Heart left ventricle (tissue), 16 donors: ENCODE results near the gene HMGA1. TPM values are rescaled to one million over a fixed set of nuclear protein-coding genes. Genes with fewer than 3 reads are reported as not detected.

Experiments used
- ATAC-seq, 4 donors: fragments of 200-7000 bp; cut with Tn5 transposase; one replicate each; pipeline ENCODE4 v1.9.1; 2020 to 2022; ENCODE audit warnings: moderate library complexity in 4 of 4, mild to moderate bottlenecking in 3 of 4, moderate number of reproducible peaks in 1 of 4
- DNase-seq, 5 donors: peaks; one replicate each; pipeline ENCODE4 v3.0.0-alpha.2; 2020
- H3K27ac ChIP-seq, 12 donors: fragments of 200-600 bp; sonication (generic) in 4 of 12; one replicate each; pipeline versions ENCODE4 v1.5.0 to v1.8.0; 2016 to 2022; ENCODE audit warnings: mild to moderate bottlenecking in 2 of 12
- H3K27me3 ChIP-seq, 9 donors: fragments of 200-600 bp; sonication (generic) in 2 of 9; one replicate each; pipeline versions ENCODE4 v1.5.1 to v1.8.0; 2016 to 2022; ENCODE audit warnings: mild to moderate bottlenecking in 3 of 9
- H3K36me3 ChIP-seq, 9 donors: fragments of 200-600 bp; sonication (generic) in 2 of 9; one replicate each; pipeline versions ENCODE4 v1.5.0 to v1.8.0; 2018 to 2022; ENCODE audit warnings: mild to moderate bottlenecking in 2 of 9
- H3K4me1 ChIP-seq, 12 donors: fragments of 200-600 bp; sonication (generic) in 4 of 12; one replicate each; pipeline versions ENCODE4 v1.5.0 to v1.8.0; 2016 to 2022; ENCODE audit warnings: mild to moderate bottlenecking in 3 of 12
- H3K4me3 ChIP-seq, 12 donors: fragments of 200-600 bp; sonication (generic) in 4 of 12; one replicate each; pipeline versions ENCODE4 v1.5.0 to v1.8.0; 2017 to 2022; ENCODE audit warnings: mild to moderate bottlenecking in 9 of 12, moderate library complexity in 4 of 12
- H3K9me3 ChIP-seq, 12 donors: fragments of 200-600 bp; sonication (generic) in 4 of 12; one replicate each; pipeline versions ENCODE4 v1.5.0 to v1.8.0; 2016 to 2022; ENCODE audit warnings: mild to moderate bottlenecking in 1 of 12
- POLR2A ChIP-seq, 2 donors: fragments of 450-650 bp; IDR thresholded peaks; one replicate each; pipeline ENCODE4 v1.6.1; 2017; ENCODE audit warnings: antibody characterized with exemption in 2 of 2, mild to moderate bottlenecking in 2 of 2, moderate library complexity in 2 of 2
- WGBS, 4 donors: extraction: QIAGEN DNeasy Blood & Tissue Kit in 2 of 4; methylation state at CpG; one replicate each; pipeline versions ENCODE4 v1.1.5 to v1.1.7; 2013 to 2018; 5-methylcytosine and 5-hydroxymethylcytosine counted together
- intact Hi-C, 10 donors: fragments of 100-400 bp; cut with DNase I; formaldehyde crosslinking; loops; one replicate each; pipeline versions ENCODE4 v1.11.1 to v1.14.2; 2022
- polyA plus RNA-seq, 2 donors: library from polyadenylated mRNA; stranded (reverse); fragments of 200-250 nt; gene quantifications; one replicate each; pipeline ENCODE4 v1.2.3, GENCODE V29; 2013
- total RNA-seq, 9 donors: library from RNA; depleted of rRNA in 2 of 9; stranded (reverse); fragments of >200 nt in 2 of 9; fragmentation: NEBNext Ultra II Directional in 3 of 9; extraction: Animal tissue kit (Norgen Biotek cat#: 25700) in 3 of 9; gene quantifications; one replicate each; pipeline versions ENCODE4 v1.1.0 to v1.2.4, GENCODE V29; 2016 to 2023
- TF ChIP-seq, protein P1 (sequence below), 12 donors: fragments of 200-600 bp; sonication (generic) in 4 of 12; IDR thresholded peaks; one replicate each; pipeline versions ENCODE4 v1.5.0 to v1.8.0; 2018 to 2022; ENCODE audit warnings: antibody characterized with exemption in 12 of 12, mild to moderate bottlenecking in 5 of 12
- donor health status: ischemic (EF 13 %, LVEDD 7.1; RV severe dilation, severe dysfunction).
- donor health status: healthy with polysubstance abuse.
- donor health status: DM: no; HTN: yes; CAD: no.
- donor health status: DM: no; HTN: no; CAD: no.
- donor health status: ischemic (EF 25% LVEDD 6.9; RV normal size, moderate dysfunction).
- donor health status: ischemic (EF 25% LVEDD 5.7; RV mildly dilated, moderate dysfunction).
- donor health status: healthy.
- donor health status: DM: yes; HTN: yes; CAD: no.
- donor health status: ischemic (EF 35%, LVEDD 5.7; RV mildly dilated, moderate dysfunction).
- donor health status: nonischemic (EF 11% LVEDD 7.7; RV severe dilation, severe dysfunction).
- donor health status: DM: yes; HTN: yes; CAD: no.
- donor health status: PGD.
- donor health status: ischemic (EF 29% LVEDD 5.4; RV normal size, mild dysfunction).
- donor health status: nonischemic (EF 23%, LVEDD 6.1; RV moderate dilation, normal function).

HMGA1 gene
- total and polyA plus RNA-seq, 11 donors, result 23.0 to 76.1 (median 44.8) TPM

DNA sequence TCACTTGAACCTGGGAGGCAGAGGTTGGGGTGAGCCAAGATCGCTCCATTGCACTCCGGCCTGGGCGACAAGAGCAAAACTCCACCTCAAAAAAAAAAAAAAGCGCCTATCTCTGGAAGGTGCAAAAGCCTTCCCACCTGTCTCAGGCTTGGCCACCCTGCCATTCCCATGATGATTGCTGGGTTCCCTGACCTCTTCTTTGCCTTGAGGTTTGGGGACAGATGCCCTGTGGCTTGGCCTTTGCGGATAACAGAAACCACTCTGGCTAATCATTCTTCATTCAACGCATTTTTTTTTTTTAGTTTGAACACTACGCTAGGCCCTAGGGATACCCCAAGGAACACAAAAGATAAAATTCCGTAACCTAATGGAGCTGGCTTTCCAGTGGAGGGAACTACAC lies 6.8 kb upstream of the HMGA1 start:
- 91 to 94% (median 94%) methylated on average over 8 of the region's 8 CpGs for WGBS, 4 donors
- intact Hi-C loops, result loop anchor here in 1 of 10 donors (5.0 kb wide), 1 partner anchor 33 kb away; no protein-coding TSS in a partner anchor
- DNase-seq, result no peak

DNA sequence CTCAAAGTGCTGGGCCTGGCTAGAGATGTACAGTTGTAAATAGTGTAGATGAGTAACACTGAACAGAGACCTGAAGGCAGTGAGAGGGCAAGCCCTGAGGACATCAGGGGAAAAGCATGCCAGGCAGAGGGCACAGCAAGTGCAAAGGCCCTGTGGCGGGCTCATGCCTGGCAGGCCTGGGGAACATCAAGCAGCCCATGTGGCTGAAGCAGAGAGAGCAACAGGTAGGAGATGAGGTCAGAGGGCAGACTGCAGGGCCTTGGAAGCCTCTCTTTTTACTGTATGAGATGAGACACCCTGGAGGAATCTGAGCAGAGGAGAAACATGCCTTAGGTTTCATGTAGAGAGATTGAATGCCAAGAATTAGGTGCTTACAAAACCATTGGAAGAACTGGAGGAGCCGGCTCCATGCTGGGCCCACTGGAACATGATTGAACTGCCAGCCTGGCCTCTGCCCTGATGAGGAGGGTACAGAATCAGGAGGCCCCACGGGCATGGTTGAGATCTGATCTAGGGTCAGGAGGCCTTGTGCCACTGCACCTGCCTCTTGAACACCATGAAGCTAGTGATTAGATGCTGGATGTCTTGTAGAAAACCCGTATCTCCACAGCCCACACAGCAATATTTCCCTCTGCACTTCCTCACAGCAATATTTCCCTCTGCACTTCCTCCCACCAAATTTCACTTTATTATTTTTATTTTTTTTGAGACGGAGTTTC lies 5.9 kb upstream of the HMGA1 start:
- TF ChIP-seq, protein P1, sequence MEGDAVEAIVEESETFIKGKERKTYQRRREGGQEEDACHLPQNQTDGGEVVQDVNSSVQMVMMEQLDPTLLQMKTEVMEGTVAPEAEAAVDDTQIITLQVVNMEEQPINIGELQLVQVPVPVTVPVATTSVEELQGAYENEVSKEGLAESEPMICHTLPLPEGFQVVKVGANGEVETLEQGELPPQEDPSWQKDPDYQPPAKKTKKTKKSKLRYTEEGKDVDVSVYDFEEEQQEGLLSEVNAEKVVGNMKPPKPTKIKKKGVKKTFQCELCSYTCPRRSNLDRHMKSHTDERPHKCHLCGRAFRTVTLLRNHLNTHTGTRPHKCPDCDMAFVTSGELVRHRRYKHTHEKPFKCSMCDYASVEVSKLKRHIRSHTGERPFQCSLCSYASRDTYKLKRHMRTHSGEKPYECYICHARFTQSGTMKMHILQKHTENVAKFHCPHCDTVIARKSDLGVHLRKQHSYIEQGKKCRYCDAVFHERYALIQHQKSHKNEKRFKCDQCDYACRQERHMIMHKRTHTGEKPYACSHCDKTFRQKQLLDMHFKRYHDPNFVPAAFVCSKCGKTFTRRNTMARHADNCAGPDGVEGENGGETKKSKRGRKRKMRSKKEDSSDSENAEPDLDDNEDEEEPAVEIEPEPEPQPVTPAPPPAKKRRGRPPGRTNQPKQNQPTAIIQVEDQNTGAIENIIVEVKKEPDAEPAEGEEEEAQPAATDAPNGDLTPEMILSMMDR (IDR thresholded peaks at IDR 0.05), result no peak
- TF ChIP-seq POLR2A (IDR thresholded peaks at IDR 0.05), result no peak
- Histone ChIP-seq H3K4me1 (peaks cover 0 to 9% (median 3%) of the 10 kb centered on the region in 12 donors), H3K27me3 (no peaks in the 10 kb centered on the region), H3K36me3 (no peaks in the 10 kb centered on the region), H3K27ac (no peak overlapping the region), H3K4me3 (no peak overlapping the region), H3K9me3 (no peaks in the 10 kb centered on the region)
- WGBS, 4 donors, result 82 to 95% (median 84%) methylated on average over 5 of the region's 5 CpGs
- intact Hi-C loops, result loop anchor here in 1 of 10 donors (5.0 kb wide), 1 partner anchor 34 kb away; no protein-coding TSS in a partner anchor
- ATAC-seq (no peak), DNase-seq (no peak)

More for the DNA sequence above, 6.8 kb upstream of the HMGA1 start:
- Histone ChIP-seq H3K9me3 (no peaks in the 10 kb centered on the region), H3K27me3 (no peaks in the 10 kb centered on the region), H3K36me3 (no peaks in the 10 kb centered on the region), H3K4me3 (no peak overlapping the region), H3K4me1 (peaks cover 0 to 5% (median 0%) of the 10 kb centered on the region in 12 donors), H3K27ac (no peak overlapping the region)
- TF ChIP-seq, protein P1 (IDR thresholded peaks at IDR 0.05), result no peak
- TF ChIP-seq POLR2A (IDR thresholded peaks at IDR 0.05), result no peak
- ATAC-seq, result no peak

DNA sequence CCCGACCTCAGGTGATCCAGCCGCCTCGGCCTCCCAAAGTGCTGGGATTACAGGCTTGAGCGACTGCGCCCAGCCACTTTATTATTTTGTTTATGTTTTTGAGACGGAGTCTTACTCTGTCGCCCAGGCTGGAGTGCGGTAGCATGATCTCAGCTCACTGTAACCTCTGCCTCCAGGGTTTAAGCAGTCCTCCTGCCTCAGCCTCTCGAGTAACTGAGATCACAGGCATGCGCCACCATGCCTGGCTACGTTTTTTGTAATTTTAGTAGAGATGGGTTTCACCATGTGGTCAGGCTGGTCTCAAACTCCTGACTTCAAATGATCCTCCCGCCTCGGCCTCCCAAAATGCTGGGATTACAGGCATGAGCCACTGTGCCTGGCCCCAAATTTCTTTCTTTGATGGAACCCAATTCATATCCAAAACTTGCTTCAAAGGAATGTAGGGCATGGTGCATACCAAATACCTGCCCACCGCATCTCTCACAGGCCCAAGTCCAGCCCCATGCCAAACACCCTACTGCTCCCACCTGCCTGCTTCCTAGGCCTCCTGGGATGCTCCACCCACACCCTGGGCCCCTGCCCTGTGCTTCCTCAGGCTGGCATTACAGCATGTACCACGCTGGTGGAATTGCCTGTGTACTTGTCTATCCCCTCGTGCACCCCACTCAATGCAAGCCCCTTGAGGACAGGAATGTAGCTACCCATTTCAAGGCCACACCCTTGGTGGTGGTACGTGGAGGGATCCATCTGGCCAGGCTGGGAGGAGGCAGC lies 4.9 kb upstream of the HMGA1 start:
- no peaks in the 10 kb centered on the region for H3K36me3 ChIP-seq
- ATAC-seq, result no peak
- DNase-seq, result no peak
- intact Hi-C loops, result loop anchor here in 1 of 10 donors (5.0 kb wide), 1 partner anchor 34 kb away; no protein-coding TSS in a partner anchor
- no peak overlapping the region for H3K27ac ChIP-seq
- peaks cover 0 to 15% (median 9%) of the 10 kb centered on the region in 12 donors for H3K4me1 ChIP-seq
- H3K9me3 ChIP-seq, result no peaks in the 10 kb centered on the region
- H3K27me3 ChIP-seq, result no peaks in the 10 kb centered on the region
- WGBS, 4 donors, result 95 to 98% (median 97%) methylated on average over 17 of the region's 17 CpGs
- TF ChIP-seq, protein P1 (IDR thresholded peaks at IDR 0.05), result no peak
- TF ChIP-seq POLR2A (IDR thresholded peaks at IDR 0.05), result no peak
- no peak overlapping the region for H3K4me3 ChIP-seq

- Histone ChIP-seq H3K27me3 (no peaks in the 10 kb centered on the region), H3K9me3 (no peaks in the 10 kb centered on the region), H3K4me3 (no peak overlapping the region), H3K4me1 (peaks cover 0 to 18% (median 10%) of the 10 kb centered on the region in 12 donors), H3K27ac (no peak overlapping the region), H3K36me3 (no peaks in the 10 kb centered on the region)
- DNase-seq, result no peak
- ATAC-seq, result no peak
- WGBS, 4 donors, result 78 to 82% (median 80%) methylated on average over 5 of the region's 5 CpGs
- TF ChIP-seq, protein P1 (IDR thresholded peaks at IDR 0.05), result no peak
- intact Hi-C loops, result loop anchor here in 1 of 10 donors (5.0 kb wide), 1 partner anchor 36 kb away; no protein-coding TSS in a partner anchor
These were observed 3.8 kb upstream of the HMGA1 start for GRCh38 chr6:34232901-34233300.
